GM12892 (cell line): ENCODE results near the gene SETD3.

Experiments
- POLR2A ChIP-seq: IDR thresholded peaks from 2 replicates; pipeline ENCODE4 v1.6.1; 2011; ENCODE audit warnings: low read depth, low read length, control low read depth
- POLR2AphosphoS5 ChIP-seq: IDR thresholded peaks from 2 replicates; pipeline ENCODE4 v1.6.1; 2011; ENCODE audit warnings: low read depth, low read length, control low read depth

- no peak for TF ChIP-seq POLR2A
- TF ChIP-seq POLR2AphosphoS5 = no peak
Observed at GRCh38 chr14:99514552-99515300, 34.1 kb upstream of the SETD3 start.
